H9 (cell line): ENCODE results near the gene EEF1AKMT2. TPM values are rescaled to one million over a fixed set of nuclear protein-coding genes. Genes with fewer than 3 reads are reported as not detected.
A peak's percentile ranks its signal among the peaks of the same experiment; 100 is the strongest.

ENCODE experiments used
- DNase-seq: peaks from one replicate; pipeline ENCODE4 v3.0.0-alpha.2; 2017
- H2AFZ ChIP-seq: one replicate; pipeline ENCODE4 v1.6.1; 2013; ENCODE audit warnings: mild to moderate bottlenecking, low read length, control low read depth, moderate library complexity
- H2AK5ac ChIP-seq: 2 replicates; pipeline ENCODE4 v1.6.1; 2013; ENCODE audit warnings: low read length, control low read depth, mixed read lengths; ENCODE audit not compliant: insufficient read length
- H2BK120ac ChIP-seq: one replicate; pipeline ENCODE4 v1.6.1; 2013; ENCODE audit warnings: low read depth, mild to moderate bottlenecking, low read length, control low read depth, inconsistent platforms; ENCODE audit not compliant: poor library complexity, severe bottlenecking
- H2BK12ac ChIP-seq: 2 replicates; pipeline ENCODE4 v1.6.1; 2013; ENCODE audit warnings: low read length, control low read depth, mixed read lengths, low read depth; ENCODE audit not compliant: insufficient read length
- H2BK15ac ChIP-seq: 2 replicates; pipeline ENCODE4 v1.6.1; 2013; ENCODE audit warnings: low read depth, low read length, control low read depth
- H2BK20ac ChIP-seq: one replicate; pipeline ENCODE4 v1.6.1; 2013; ENCODE audit warnings: low read depth, mild to moderate bottlenecking, low read length, control low read depth, inconsistent platforms; ENCODE audit not compliant: poor library complexity, severe bottlenecking
- H2BK5ac ChIP-seq: 2 replicates; pipeline ENCODE4 v1.6.1; 2013; ENCODE audit warnings: low read length, control low read depth, mixed read lengths; ENCODE audit not compliant: insufficient read length
- H3K14ac ChIP-seq: 2 replicates; pipeline ENCODE4 v1.6.1; 2013; ENCODE audit warnings: low read length, control low read depth; ENCODE audit not compliant: insufficient read depth
- H3K18ac ChIP-seq: 2 replicates; pipeline ENCODE4 v1.6.1; 2013; ENCODE audit warnings: low read depth, mild to moderate bottlenecking, mixed read lengths, low read length, control low read depth; ENCODE audit not compliant: insufficient read length
- H3K23ac ChIP-seq: 2 replicates; pipeline ENCODE4 v1.6.1; 2013; ENCODE audit warnings: low read length, control low read depth, mixed read lengths, low read depth; ENCODE audit not compliant: insufficient read length
- H3K23me2 ChIP-seq: 2 replicates; pipeline ENCODE4 v1.6.1; 2013; ENCODE audit warnings: low read depth, mild to moderate bottlenecking, mixed read lengths, low read length, control low read depth; ENCODE audit not compliant: insufficient read length, poor library complexity, severe bottlenecking
- H3K27ac ChIP-seq: 2 replicates; pipeline ENCODE4 v1.5.1; 2013; ENCODE audit warnings: low read length, control low read depth, mixed read lengths, low read depth; ENCODE audit not compliant: insufficient read length
- H3K27me3 ChIP-seq: 2 replicates; pipeline ENCODE4 v1.6.1; 2013; ENCODE audit warnings: low read length, control low read depth, inconsistent platforms; ENCODE audit not compliant: insufficient read depth
- H3K4ac ChIP-seq: 2 replicates; pipeline ENCODE4 v1.6.1; 2013; ENCODE audit warnings: low read depth, mild to moderate bottlenecking, control low read depth, inconsistent platforms, low read length, moderate library complexity
- H3K4me1 ChIP-seq: 2 replicates; pipeline ENCODE4 v1.6.1; 2013; ENCODE audit warnings: low read length, control low read depth, inconsistent platforms; ENCODE audit not compliant: insufficient read depth
- H3K4me2 ChIP-seq: 2 replicates; pipeline ENCODE4 v1.6.1; 2013; ENCODE audit warnings: low read length, control low read depth, mixed read lengths; ENCODE audit not compliant: insufficient read length, insufficient read depth
- H3K56ac ChIP-seq: 2 replicates; pipeline ENCODE4 v1.6.1; 2013; ENCODE audit warnings: low read depth, mild to moderate bottlenecking, mixed read lengths, low read length, control low read depth; ENCODE audit not compliant: insufficient read length
- H3K79me1 ChIP-seq: 2 replicates; pipeline ENCODE4 v1.6.1; 2013; ENCODE audit warnings: low read depth, mild to moderate bottlenecking, moderate library complexity, low read length, control low read depth, inconsistent platforms; ENCODE audit not compliant: insufficient read depth, poor library complexity, severe bottlenecking
- H3K79me2 ChIP-seq: 2 replicates; pipeline ENCODE4 v1.6.1; 2013; ENCODE audit warnings: low read length, control low read depth, inconsistent platforms; ENCODE audit not compliant: insufficient read depth
- H3K9ac ChIP-seq: 2 replicates; pipeline ENCODE4 v1.6.1; 2013; ENCODE audit warnings: low read length, control low read depth, mixed read lengths; ENCODE audit not compliant: insufficient read length; ENCODE audit errors: extremely low read depth
- H3K9me3 ChIP-seq: one replicate; pipeline ENCODE4 v1.6.1; 2013; ENCODE audit warnings: low read depth, low read length, inconsistent platforms; ENCODE audit not compliant: control insufficient read depth
- H3T11ph ChIP-seq: one replicate; pipeline ENCODE4 v1.6.1; 2013; ENCODE audit warnings: mild to moderate bottlenecking, low read length, control low read depth, inconsistent platforms
- H4K20me1 ChIP-seq: one replicate; pipeline ENCODE4 v1.6.1; 2013; ENCODE audit not compliant: control insufficient read depth, insufficient read length, insufficient read depth
- H4K5ac ChIP-seq: 2 replicates; pipeline ENCODE4 v1.6.1; 2013; ENCODE audit warnings: low read depth, mild to moderate bottlenecking, mixed read lengths, low read length, control low read depth; ENCODE audit not compliant: insufficient read length
- H4K8ac ChIP-seq: replicated peaks from 2 replicates; pipeline ENCODE4 v1.6.1; 2013; ENCODE audit warnings: low read length, control low read depth, mixed read lengths, low read depth; ENCODE audit not compliant: insufficient read length
- H4K91ac ChIP-seq: 2 replicates; pipeline ENCODE4 v1.6.1; 2013; ENCODE audit warnings: low read depth, mild to moderate bottlenecking, moderate library complexity, mixed read lengths, low read length, control low read depth; ENCODE audit not compliant: insufficient read length
- H3K27ac Mint-ChIP-seq, 3 experiments: 2 replicates in 2 of 3; 3 replicates in 1 of 3; pipeline ENCODE4 v1.8.0; 2020 to 2021; ENCODE audit warnings: mixed read lengths in 3 of 3, mild to moderate bottlenecking in 1 of 3, moderate library complexity in 1 of 3
- H3K27me3 Mint-ChIP-seq: 2 replicates; pipeline ENCODE4 v1.8.0; 2021; ENCODE audit warnings: low read depth, mild to moderate bottlenecking, moderate library complexity, mixed read lengths
- H3K36me3 Mint-ChIP-seq, 3 experiments: 2 replicates in 2 of 3; 3 replicates in 1 of 3; pipeline ENCODE4 v1.8.0; 2020 to 2021; ENCODE audit warnings: low read depth in 3 of 3, mixed read lengths in 3 of 3; ENCODE audit not compliant: insufficient read depth in 1 of 3
- H3K4me1 Mint-ChIP-seq, 2 experiments: 2 replicates each; pipeline ENCODE4 v1.8.0; 2020; ENCODE audit warnings: mixed read lengths in 2 of 2
- H3K4me3 Mint-ChIP-seq, 2 experiments: 2 replicates in 1 of 2; 3 replicates in 1 of 2; pipeline ENCODE4 v1.8.0; 2020 to 2021; ENCODE audit warnings: mild to moderate bottlenecking in 2 of 2, mixed read lengths in 2 of 2, moderate library complexity in 1 of 2
- H3K9me3 Mint-ChIP-seq, 2 experiments: 2 replicates in 1 of 2; 3 replicates in 1 of 2; pipeline ENCODE4 v1.8.0; 2020; ENCODE audit warnings: mild to moderate bottlenecking in 2 of 2, mixed read lengths in 2 of 2, moderate library complexity in 1 of 2
- WGBS: extraction: QIAGEN DNeasy Blood & Tissue Kit; methylation state at CpG from one replicate; pipeline ENCODE4 v1.1.7; 2013; ENCODE audit warnings: missing lambda C conversion rate, low lambda C conversion rate, mixed read lengths; ENCODE audit not compliant: insufficient read length; ENCODE audit errors: extremely low coverage; 5-methylcytosine and 5-hydroxymethylcytosine counted together
- total RNA-seq: library from RNA; stranded (reverse); gene quantifications from 2 replicates; pipeline ENCODE4 v1.2.1, GENCODE V29; 2021
- TF ChIP-seq, protein P1 (sequence below): fragments of 200-600 bp; sonication (generic); conservative IDR thresholded peaks from 3 replicates; pipeline ENCODE4 v1.8.0; 2021; ENCODE audit warnings: antibody characterized with exemption, mild to moderate bottlenecking

The EEF1AKMT2 gene
- total RNA-seq, 1 experiment from 2014 or later, result 19.0 TPM

DNA sequence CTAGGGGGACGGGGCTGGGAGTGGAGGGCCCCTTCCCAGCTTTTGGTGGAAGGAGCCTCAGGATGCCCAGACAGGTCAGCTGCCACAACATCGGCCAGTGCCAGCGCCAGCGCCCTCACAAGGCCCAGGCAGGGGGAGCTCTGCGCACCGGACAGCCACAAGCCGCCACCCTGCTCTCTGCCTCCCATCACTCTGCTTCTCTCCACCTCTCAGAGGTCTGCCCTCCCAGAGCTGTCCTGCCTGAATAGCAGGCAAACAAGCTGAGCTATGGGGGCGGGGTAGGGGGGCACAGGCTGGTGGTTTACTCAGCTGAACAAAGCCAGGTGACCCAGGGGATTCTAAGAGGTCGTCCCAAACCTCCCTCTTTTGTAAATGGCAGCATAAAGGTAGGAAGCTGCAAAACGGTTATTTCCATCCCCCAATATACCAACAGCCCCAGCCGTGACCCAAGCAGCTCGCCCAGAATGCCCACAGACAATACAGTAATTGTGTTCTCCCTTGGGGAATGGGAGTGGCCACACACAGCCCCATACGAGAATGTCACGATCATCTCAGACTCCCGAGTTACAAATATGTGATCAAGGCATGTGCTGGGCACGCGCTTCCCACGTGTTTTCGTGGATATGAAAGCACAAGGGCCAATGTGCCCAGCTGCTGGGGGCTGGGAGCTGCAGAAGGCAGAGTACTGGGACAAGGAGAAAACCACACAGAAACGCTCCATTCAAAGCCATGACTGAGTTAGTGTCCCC lies 67.2 kb downstream of the EEF1AKMT2 start:
- Histone ChIP-seq H3K14ac (peak overlapping the region; percentile 16; the same call in 1 of the 2 replicates), H3K23me2 (no peaks in the 10 kb centered on the region), H4K91ac (no peak overlapping the region), H3K79me2 (no peaks in the 10 kb centered on the region), H3K4me2 (no peak overlapping the region), H2AFZ (no peak overlapping the region), H3K27ac (no peak overlapping the region), H2BK12ac (no peak overlapping the region), H3K79me1 (no peaks in the 10 kb centered on the region), H3K4ac (no peak overlapping the region), H2BK20ac (no peak overlapping the region), H2BK5ac (no peak overlapping the region), H3K4me1 (no peaks in the 10 kb centered on the region), H3K56ac (no peak overlapping the region), H2AK5ac (no peak overlapping the region), H4K5ac (no peak overlapping the region), H2BK15ac (no peak overlapping the region), H3K27me3 (no peaks in the 10 kb centered on the region), H4K20me1 (no peaks in the 10 kb centered on the region), H3T11ph (no peak overlapping the region), H4K8ac (no peak overlapping the region), H2BK120ac (no peak overlapping the region), H3K9me3 (no peaks in the 10 kb centered on the region), H3K23ac (no peak overlapping the region), H3K18ac (no peak overlapping the region), H3K9ac (no peak overlapping the region)
- peaks cover 27 to 39% of the 10 kb centered on the region in 2 experiments for H3K4me1 Mint-ChIP-seq
- no peaks in the 10 kb centered on the region for H3K27me3 Mint-ChIP-seq
- TF ChIP-seq, protein P1, sequence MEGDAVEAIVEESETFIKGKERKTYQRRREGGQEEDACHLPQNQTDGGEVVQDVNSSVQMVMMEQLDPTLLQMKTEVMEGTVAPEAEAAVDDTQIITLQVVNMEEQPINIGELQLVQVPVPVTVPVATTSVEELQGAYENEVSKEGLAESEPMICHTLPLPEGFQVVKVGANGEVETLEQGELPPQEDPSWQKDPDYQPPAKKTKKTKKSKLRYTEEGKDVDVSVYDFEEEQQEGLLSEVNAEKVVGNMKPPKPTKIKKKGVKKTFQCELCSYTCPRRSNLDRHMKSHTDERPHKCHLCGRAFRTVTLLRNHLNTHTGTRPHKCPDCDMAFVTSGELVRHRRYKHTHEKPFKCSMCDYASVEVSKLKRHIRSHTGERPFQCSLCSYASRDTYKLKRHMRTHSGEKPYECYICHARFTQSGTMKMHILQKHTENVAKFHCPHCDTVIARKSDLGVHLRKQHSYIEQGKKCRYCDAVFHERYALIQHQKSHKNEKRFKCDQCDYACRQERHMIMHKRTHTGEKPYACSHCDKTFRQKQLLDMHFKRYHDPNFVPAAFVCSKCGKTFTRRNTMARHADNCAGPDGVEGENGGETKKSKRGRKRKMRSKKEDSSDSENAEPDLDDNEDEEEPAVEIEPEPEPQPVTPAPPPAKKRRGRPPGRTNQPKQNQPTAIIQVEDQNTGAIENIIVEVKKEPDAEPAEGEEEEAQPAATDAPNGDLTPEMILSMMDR, result no peak
- H3K4me3 Mint-ChIP-seq, result no peak overlapping the region
- WGBS, result no CpG with 5 or more reads among the region's 20 CpGs
- no peaks in the 10 kb centered on the region; a peak in 1 of 7 replicates for H3K36me3 Mint-ChIP-seq
- no peaks in the 10 kb centered on the region for H3K9me3 Mint-ChIP-seq
- peak overlapping the region in 1 of 3 experiments; percentile 82; a peak in 2 of 7 replicates for H3K27ac Mint-ChIP-seq
- DNase-seq, result no peak
